Nephron (organoid): ENCODE data around the gene PPP2R2C.

Experiments
- H3K27ac Mint-ChIP-seq, 3 experiments: 2 replicates each; pipeline ENCODE4 v1.8.0; 2020; ENCODE audit warnings: mixed read lengths in 3 of 3, mild to moderate bottlenecking in 2 of 3, moderate library complexity in 1 of 3
- H3K27me3 Mint-ChIP-seq: 2 replicates; pipeline ENCODE4 v1.8.0; 2021; ENCODE audit warnings: low read depth, mild to moderate bottlenecking, moderate library complexity, mixed read lengths
- H3K36me3 Mint-ChIP-seq: 2 replicates; pipeline ENCODE4 v1.8.0; 2020; ENCODE audit warnings: low read depth, mixed read lengths
- H3K4me1 Mint-ChIP-seq: 2 replicates; pipeline ENCODE4 v1.8.0; 2020; ENCODE audit warnings: mixed read lengths
- H3K4me3 Mint-ChIP-seq, 3 experiments: 2 replicates each; pipeline ENCODE4 v1.8.0; 2020; ENCODE audit warnings: mild to moderate bottlenecking in 3 of 3, mixed read lengths in 3 of 3, moderate library complexity in 2 of 3
- H3K9me3 Mint-ChIP-seq: 2 replicates; pipeline ENCODE4 v1.8.0; 2020; ENCODE audit warnings: mixed read lengths
- CTCF ChIP-seq, 3 experiments: fragments of 200-600 bp; sonication (generic); IDR thresholded peaks; one replicate each; pipeline ENCODE4 v1.5.0; 2021; ENCODE audit warnings: antibody characterized with exemption in 3 of 3; ENCODE audit not compliant: unreplicated experiment in 3 of 3

The PPP2R2C gene

DNA sequence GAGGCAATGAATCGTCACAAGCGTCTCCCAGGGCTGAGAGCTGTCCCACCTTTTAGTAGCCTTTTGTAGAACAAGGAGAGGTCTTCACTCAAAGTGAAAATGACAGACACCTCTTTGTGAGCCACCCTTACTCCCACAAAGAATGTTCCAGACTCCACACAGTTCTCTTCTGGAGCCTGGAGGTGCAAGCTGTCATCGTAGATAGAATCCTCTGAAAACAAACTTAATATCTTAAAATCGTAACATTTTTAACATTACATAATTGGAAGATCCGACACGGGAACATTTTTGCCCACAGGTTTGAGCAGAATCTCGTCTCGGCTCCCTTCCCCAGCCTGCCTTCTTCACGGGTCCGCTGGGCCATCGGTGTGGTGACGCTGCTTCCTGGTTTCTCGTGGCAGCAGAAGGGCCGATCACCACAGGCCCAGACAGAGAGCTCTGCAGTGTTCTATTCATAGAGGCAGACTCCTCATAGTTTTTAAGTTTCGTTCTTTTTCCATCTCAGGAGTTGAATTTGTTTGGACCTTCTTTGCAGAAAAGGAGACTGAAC lies 175.1 kb downstream of the PPP2R2C start:
- TF ChIP-seq CTCF (IDR thresholded peaks at IDR 0.05; ENCODE audit: unreplicated experiment in 3 of 3), result no peak
- Mint-ChIP-seq H3K4me3 (no peak overlapping the region), H3K27ac (no peak overlapping the region), H3K4me1 (no peaks in the 10 kb centered on the region), H3K9me3 (no peaks in the 10 kb centered on the region), H3K36me3 (peaks cover 46% of the 10 kb centered on the region), H3K27me3 (no peaks in the 10 kb centered on the region)

GRCh38 chr4:6296026-6296425 lies 176.4 kb downstream of the PPP2R2C start:
- TF ChIP-seq CTCF (IDR thresholded peaks at IDR 0.05; ENCODE audit: unreplicated experiment in 3 of 3), result no peak
- Mint-ChIP-seq H3K36me3 (peaks cover 38% of the 10 kb centered on the region), H3K9me3 (no peaks in the 10 kb centered on the region), H3K27ac (no peak overlapping the region), H3K27me3 (no peaks in the 10 kb centered on the region), H3K4me3 (no peak overlapping the region), H3K4me1 (no peaks in the 10 kb centered on the region)

DNA sequence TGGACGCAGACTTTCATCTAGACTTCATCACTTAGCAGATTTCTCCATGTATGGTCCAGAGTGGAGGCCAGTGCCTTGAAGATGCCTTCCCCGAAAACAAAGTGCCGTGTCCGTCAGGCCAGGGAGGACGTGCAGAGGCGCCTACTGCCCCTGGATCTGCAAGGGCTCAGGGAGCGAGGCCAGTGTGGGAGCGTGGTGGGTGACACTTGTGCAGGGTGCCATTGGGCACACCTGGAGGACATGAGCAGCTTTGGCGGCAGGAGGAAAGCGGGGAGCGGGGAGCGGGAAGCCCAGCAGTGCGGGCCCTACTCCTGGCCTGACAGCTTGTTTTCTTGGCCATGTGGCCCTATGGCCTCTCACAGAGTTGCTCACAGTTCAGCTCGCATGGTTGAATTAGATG lies 176.9 kb downstream of the PPP2R2C start:
- TF ChIP-seq CTCF (IDR thresholded peaks at IDR 0.05; ENCODE audit: unreplicated experiment in 3 of 3), result no peak
- Mint-ChIP-seq H3K4me3 (no peak overlapping the region), H3K27me3 (no peaks in the 10 kb centered on the region), H3K9me3 (no peaks in the 10 kb centered on the region), H3K36me3 (peaks cover 33% of the 10 kb centered on the region), H3K27ac (no peak overlapping the region), H3K4me1 (no peaks in the 10 kb centered on the region)

DNA sequence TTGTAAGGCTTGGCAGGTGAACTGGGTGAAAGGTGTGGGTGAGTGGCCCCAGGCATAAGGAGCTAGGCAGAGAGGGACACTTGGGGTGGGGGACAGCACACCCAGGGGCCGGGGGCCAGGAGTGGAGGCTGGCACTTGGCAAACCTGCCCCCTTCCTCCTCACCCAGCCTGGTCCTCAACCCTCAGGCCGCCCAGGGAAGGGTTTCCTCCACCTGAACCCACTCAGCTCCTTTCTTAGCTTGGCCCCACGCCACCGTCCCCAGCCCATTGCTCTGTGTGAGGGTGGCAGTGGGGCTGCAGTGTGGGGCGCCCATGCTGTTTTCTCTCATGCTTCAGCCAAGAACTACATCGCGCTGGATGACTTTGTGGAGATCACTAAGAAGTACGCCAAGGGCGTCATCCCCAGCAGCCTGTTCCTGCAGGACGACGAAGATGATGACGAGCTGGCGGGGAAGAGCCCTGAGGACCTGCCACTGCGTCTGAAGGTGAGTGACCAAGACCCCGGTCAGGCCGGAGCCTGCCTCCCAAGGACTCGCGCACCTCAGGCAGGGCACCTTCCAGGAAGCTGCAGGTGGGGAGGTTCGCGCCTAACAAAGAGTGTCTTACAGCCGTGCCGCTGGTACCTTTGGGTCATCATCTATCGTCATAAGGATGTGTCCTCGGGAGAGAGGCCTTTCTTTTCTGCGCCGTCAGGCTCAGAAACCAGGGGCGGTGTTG lies 177.6 kb downstream of the PPP2R2C start:
- no peaks in the 10 kb centered on the region for H3K9me3 Mint-ChIP-seq
- no peak overlapping the region for H3K27ac Mint-ChIP-seq
- no peak overlapping the region for H3K4me3 Mint-ChIP-seq

DNA sequence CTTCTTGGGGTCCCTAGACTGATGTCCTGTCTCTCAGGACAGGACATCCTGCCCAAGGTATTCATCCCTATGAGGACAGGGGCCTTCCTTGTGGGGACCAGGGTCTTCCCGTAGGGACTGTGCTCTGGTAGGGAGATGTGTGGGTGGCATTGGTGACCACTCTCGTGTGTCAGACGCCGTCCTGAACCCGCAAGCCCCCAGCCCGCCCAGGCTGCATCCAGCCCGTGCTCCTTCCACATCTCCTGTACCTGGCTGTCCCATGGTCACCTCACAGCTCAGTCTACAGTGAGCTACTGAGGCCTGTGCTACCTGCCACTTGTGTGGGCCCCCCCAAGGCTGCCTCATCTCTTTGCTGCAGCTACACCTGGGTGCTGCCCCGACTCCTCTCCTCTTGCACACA lies 178.8 kb downstream of the PPP2R2C start:
- Mint-ChIP-seq H3K27me3 (no peaks in the 10 kb centered on the region), H3K36me3 (peaks cover 38% of the 10 kb centered on the region), H3K4me1 (no peaks in the 10 kb centered on the region), H3K4me3 (no peak overlapping the region), H3K9me3 (no peaks in the 10 kb centered on the region), H3K27ac (no peak overlapping the region)
- no peak for TF ChIP-seq CTCF (IDR thresholded peaks at IDR 0.05; ENCODE audit: unreplicated experiment in 3 of 3)

More for the DNA sequence above, 177.6 kb downstream of the PPP2R2C start:
- H3K36me3 Mint-ChIP-seq, result peaks cover 32% of the 10 kb centered on the region
- no peaks in the 10 kb centered on the region for H3K27me3 Mint-ChIP-seq
- H3K4me1 Mint-ChIP-seq, result no peaks in the 10 kb centered on the region
- TF ChIP-seq CTCF (IDR thresholded peaks at IDR 0.05; ENCODE audit: unreplicated experiment in 3 of 3), result no peak

GRCh38 chr4:6293097-6293445 lies 179.3 kb downstream of the PPP2R2C start:
- H3K9me3 Mint-ChIP-seq, result no peaks in the 10 kb centered on the region

More at GRCh38 chr4:6293097-6293445, 179.3 kb downstream of the PPP2R2C start:
- TF ChIP-seq CTCF (IDR thresholded peaks at IDR 0.05; ENCODE audit: unreplicated experiment in 3 of 3), result no peak
- Mint-ChIP-seq H3K36me3 (peaks cover 39% of the 10 kb centered on the region), H3K4me3 (no peak overlapping the region), H3K27me3 (no peaks in the 10 kb centered on the region), H3K4me1 (no peaks in the 10 kb centered on the region), H3K27ac (no peak overlapping the region)
